MG63 (cell line): Measurements from ENCODE around the gene SLC46A2. TPM values are rescaled to one million over a fixed set of nuclear protein-coding genes. Genes with fewer than 3 reads are reported as not detected.

Source experiments
- DNase-seq: peaks from one replicate; pipeline ENCODE4 v3.0.0-alpha.2; 2020
- H3K27me3 ChIP-seq: fragments of 250-450 bp; sonication (Bioruptor Pico); 2 replicates; pipeline ENCODE4 v1.5.1; 2020; ENCODE audit warnings: mild to moderate bottlenecking, moderate library complexity
- H3K36me3 ChIP-seq: fragments of 250-450 bp; sonication (Bioruptor Pico); 2 replicates; pipeline ENCODE4 v1.5.1; 2020; ENCODE audit warnings: mild to moderate bottlenecking, moderate library complexity
- H3K4me3 ChIP-seq: fragments of 250-450 bp; sonication (Bioruptor Pico); 2 replicates; pipeline ENCODE4 v1.5.1; 2020; ENCODE audit warnings: mild to moderate bottlenecking, moderate library complexity
- H3K9me3 ChIP-seq: fragments of 250-450 bp; sonication (Bioruptor Pico); 2 replicates; pipeline ENCODE4 v1.5.1; 2020; ENCODE audit warnings: mild to moderate bottlenecking, moderate library complexity
- total RNA-seq: library from RNA; depleted of rRNA; stranded (reverse); fragments of >200 nt; shearing (Covaris generic); gene quantifications from 2 replicates; pipeline ENCODE4 v1.2.3, GENCODE V29; 2014; ENCODE audit warnings: low replicate concordance; rRNA removed

The SLC46A2 gene, protein sequence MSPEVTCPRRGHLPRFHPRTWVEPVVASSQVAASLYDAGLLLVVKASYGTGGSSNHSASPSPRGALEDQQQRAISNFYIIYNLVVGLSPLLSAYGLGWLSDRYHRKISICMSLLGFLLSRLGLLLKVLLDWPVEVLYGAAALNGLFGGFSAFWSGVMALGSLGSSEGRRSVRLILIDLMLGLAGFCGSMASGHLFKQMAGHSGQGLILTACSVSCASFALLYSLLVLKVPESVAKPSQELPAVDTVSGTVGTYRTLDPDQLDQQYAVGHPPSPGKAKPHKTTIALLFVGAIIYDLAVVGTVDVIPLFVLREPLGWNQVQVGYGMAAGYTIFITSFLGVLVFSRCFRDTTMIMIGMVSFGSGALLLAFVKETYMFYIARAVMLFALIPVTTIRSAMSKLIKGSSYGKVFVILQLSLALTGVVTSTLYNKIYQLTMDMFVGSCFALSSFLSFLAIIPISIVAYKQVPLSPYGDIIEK
- total RNA-seq, result not detected in 2 replicates

DNA sequence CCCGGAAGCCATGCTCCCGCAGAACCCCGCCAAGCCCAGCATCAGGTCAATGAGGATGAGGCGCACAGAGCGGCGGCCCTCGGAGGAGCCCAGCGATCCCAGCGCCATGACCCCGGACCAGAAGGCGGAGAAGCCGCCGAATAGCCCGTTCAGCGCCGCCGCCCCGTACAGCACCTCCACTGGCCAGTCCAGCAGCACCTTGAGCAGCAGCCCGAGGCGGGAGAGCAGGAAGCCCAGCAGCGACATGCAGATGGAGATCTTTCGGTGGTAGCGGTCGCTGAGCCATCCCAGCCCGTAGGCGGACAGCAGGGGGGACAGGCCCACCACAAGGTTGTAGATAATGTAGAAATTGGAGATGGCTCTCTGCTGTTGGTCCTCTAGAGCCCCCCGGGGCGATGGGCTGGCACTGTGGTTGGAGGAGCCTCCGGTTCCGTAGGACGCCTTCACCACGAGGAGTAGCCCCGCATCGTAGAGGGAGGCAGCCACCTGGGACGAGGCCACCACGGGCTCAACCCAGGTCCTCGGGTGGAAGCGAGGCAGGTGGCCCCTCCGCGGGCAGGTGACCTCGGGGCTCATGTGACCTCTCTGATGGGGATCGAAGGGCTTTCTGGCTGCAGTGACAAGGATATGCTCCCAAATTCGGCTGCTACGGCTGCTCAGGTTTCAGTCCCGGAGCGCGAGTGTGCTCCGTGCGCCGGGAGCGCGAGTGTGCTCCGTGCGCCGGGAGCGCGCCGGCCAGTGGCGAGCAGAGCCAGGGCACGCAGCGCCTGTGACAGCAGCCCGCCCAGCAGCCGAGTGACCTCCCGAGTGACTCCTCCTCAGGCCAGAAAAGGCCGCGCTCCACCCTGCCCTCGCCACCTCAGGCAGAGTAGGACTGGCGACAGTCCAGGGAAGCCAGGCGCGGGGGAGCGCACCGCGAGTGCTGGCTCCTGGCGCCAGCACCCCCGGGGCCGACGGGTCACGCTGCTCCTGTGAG lies at the start of gene SLC46A2:
SLC46A2 (minus strand) TSS at position 771 of the 976 bp plus-strand sequence; CDS start at position 576, 195 bp downstream.
- Histone ChIP-seq H3K4me3 (no peak within 1 kb of the TSS), H3K27me3 (no peaks in the 10 kb centered on the region), H3K9me3 (no peaks in the 10 kb centered on the region), H3K36me3 (no peaks in the 10 kb centered on the region)
- no peak for DNase-seq

DNA sequence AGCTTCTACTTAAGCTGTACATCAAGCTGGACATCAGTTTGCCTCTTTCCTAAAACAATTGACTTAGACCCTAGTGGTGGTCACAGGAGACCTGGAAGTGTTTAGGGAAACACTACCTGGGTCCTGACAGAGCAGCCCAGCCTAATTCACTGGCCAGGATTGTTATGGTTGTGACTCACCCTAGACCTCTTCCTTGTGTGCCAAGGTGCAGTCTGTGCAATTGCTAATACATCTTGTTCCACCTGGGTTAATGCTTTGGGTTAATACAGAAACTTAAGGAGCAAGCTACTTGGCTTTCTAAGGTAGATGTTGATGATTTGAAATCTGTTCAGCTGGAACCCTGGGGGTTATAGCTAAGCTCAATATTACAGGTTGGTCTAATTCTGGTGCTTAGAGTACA lies 48.7 kb upstream of the SLC46A2 start:
- no peak for DNase-seq
- H3K27me3 ChIP-seq, result no peaks in the 10 kb centered on the region; the same call in 1 of the 2 replicates
- no peaks in the 10 kb centered on the region for H3K36me3 ChIP-seq
- H3K4me3 ChIP-seq, result no peak overlapping the region
- no peaks in the 10 kb centered on the region for H3K9me3 ChIP-seq

DNA sequence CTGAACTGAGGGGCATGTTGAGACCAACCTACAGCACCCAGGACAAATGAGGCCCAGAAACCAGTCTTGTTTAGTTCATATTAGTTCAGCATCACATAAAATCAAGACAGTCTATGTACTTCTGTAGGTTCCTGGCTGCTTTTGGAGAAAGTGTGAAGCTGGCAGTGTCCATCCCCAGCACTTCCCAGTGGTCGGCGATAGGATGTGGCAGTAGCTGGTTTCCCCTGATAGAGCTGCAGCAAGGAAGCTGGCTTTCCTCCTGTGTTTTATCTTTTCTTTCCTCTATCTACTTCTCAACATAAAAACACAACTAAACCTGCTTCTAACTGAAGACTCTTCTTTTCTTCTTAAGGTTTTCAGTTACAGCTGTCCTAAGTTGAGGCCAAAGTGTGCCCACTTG lies 43.0 kb upstream of the SLC46A2 start:
- Histone ChIP-seq H3K9me3 (no peaks in the 10 kb centered on the region), H3K4me3 (no peak overlapping the region), H3K36me3 (no peaks in the 10 kb centered on the region), H3K27me3 (no peaks in the 10 kb centered on the region; the same call in 1 of the 2 replicates)
- DNase-seq, result no peak

DNA sequence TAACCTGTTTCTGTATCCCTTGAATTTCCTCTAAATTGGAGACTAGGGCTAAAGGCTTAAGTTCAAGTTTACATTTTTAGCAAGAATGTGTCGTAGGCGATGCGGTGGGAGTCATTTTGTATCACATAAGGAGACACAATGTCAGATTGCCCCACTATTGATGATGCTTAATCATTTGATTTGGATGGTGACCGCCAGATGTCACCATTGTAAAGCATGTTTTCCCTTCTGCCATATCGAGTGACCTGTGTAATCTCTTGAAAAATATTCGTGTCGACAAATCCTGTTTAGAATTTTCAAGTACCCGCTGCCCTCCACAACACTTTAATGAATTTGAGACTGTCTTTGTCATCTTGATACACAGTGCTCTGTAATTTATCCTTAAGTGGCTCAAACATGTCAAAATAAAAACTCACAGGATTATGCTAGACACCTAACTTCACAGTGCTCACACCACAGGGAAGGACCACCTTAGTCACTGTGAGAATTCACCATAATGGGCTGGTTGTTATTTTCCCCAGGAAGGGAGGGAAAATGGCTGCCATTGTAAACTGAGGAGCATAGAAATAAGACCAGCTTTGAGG lies 34.5 kb upstream of the SLC46A2 start:
- no peaks in the 10 kb centered on the region for H3K36me3 ChIP-seq
- DNase-seq, result no peak
- peaks cover 8% of the 10 kb centered on the region for H3K27me3 ChIP-seq

DNA sequence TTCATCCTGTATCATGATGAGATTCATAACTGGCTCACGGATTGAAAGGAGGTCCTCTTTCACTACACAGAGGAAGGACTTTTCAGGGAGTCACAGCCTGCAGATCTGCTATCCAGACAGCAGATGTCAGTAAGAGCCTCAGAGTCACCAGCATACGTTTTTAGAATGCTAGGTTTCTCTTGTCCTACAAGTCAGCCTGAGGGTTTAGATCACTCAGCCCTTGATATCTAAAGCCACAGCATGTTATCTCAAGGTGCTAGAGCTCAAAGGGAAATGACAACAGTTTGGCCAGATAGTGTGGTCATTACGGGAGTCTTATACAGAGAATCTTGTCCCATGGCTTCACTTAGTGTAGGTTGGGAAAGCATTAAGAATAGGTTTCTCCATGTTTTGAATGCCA lies 30.9 kb upstream of the SLC46A2 start:
- no peaks in the 10 kb centered on the region for H3K9me3 ChIP-seq
- H3K27me3 ChIP-seq, result peaks cover 8% of the 10 kb centered on the region
- DNase-seq, result no peak
- no peaks in the 10 kb centered on the region for H3K36me3 ChIP-seq
- no peak overlapping the region for H3K4me3 ChIP-seq

More for the DNA sequence above, 34.5 kb upstream of the SLC46A2 start:
- H3K4me3 ChIP-seq, result no peak overlapping the region
- H3K9me3 ChIP-seq, result no peaks in the 10 kb centered on the region

DNA sequence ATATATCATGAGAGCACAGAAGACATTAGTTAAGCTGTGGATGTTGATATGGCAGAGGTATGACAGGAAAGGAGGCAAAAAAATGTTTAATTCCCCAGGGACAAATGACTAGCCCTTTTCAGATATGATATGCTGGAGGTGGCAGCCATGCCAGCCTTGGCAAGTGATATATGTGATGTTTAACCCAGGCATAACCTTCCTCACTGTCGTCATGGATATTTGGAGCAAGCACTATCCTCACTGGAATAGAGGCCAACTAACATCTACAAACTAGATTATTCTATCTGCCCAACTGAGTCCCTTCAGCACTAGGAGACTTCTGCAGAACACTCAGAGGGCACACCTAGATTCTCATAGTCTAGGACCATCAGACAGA lies 27.3 kb upstream of the SLC46A2 start:
- no peaks in the 10 kb centered on the region for H3K36me3 ChIP-seq
- H3K9me3 ChIP-seq, result no peaks in the 10 kb centered on the region
- no peaks in the 10 kb centered on the region for H3K27me3 ChIP-seq
- H3K4me3 ChIP-seq, result no peak overlapping the region
- no peak for DNase-seq

DNA sequence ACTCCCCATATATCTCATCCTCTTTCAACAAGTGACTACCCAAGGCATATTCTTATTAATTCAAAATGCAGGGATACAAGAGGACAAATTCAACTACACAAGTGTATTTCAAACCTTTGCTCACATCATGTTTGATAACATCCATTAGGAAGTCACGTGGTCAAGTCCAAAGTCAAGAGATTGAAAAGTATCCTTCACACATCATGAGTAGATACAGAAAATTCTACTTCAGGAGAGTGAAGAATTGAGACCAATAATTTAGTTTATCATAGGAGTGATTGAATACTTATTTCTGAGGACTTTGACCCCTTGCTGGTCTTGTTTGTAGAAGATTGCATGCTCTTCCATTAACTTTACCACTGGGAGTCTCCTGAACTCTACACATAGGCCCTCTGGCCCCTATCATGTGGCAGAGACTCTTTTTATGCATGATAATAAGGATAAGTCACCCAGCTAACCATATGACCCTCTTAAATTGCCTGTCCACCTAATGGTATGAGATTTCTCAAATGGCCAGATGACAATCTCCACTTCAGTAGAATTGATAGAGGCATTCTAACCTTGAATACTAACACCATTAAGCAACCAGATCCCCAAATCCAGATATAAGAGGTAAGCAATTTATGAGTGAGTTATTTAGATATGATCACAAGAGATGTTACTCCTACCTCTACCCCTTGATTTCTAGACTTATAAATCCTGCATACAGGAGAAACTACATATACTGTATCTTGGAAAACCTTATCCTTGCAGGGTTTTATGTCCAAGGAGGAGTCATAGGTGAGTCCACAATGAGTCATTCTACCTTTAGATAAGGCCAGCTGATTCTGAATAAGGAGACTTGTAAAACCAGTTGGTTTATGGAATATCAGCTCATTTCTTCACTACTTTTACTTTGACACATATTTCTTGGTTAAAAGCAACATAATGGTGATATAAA lies 26.6 kb upstream of the SLC46A2 start:
- DNase-seq, result no peak
- Histone ChIP-seq H3K4me3 (no peak overlapping the region), H3K9me3 (no peaks in the 10 kb centered on the region)

DNA sequence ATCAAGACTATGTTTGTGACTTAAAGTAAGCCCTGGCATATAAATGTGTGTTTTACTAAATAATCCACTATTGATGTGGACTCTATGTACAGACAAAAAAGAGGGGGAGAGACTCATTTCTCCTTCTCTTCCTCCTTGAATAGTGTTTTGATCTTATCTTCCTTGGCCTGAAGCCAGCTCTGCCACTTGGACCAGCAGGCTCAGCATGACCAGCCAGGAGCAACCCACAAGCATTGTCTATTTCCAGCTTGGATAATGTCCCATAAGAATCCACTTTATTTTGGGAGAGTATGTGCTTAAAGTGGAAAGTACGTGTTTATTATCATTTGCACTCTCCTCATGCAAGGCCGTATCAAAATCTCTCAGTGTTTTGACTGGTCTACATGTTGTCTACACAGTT lies 23.8 kb upstream of the SLC46A2 start:
- Histone ChIP-seq H3K36me3 (no peaks in the 10 kb centered on the region), H3K27me3 (no peaks in the 10 kb centered on the region), H3K9me3 (no peaks in the 10 kb centered on the region), H3K4me3 (no peak overlapping the region)
- no peak for DNase-seq

More for the DNA sequence above, 26.6 kb upstream of the SLC46A2 start:
- H3K27me3 ChIP-seq, result no peaks in the 10 kb centered on the region
- no peaks in the 10 kb centered on the region for H3K36me3 ChIP-seq

DNA sequence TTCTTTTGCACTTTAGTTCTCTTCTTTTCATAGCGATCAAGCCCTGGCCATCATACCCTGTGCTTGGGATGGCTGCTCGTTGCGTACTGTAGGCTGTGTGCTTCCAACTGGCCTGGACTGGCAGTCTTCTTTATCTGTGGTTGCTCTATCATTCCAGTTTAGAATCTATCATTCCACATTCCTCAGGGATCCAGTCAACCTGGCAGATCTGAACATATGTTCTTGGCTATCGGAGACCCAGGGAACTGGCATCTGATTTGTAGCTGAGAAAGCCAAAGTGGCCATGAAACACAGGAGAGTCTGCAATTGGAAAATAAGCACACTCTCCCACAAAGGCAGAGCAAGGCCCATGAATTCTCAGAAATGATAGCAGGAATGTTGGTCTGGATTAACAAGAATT lies 22.6 kb upstream of the SLC46A2 start:
- no peaks in the 10 kb centered on the region for H3K36me3 ChIP-seq
- H3K9me3 ChIP-seq, result no peaks in the 10 kb centered on the region
- no peaks in the 10 kb centered on the region for H3K27me3 ChIP-seq
- H3K4me3 ChIP-seq, result no peak overlapping the region
- DNase-seq, result no peak

DNA sequence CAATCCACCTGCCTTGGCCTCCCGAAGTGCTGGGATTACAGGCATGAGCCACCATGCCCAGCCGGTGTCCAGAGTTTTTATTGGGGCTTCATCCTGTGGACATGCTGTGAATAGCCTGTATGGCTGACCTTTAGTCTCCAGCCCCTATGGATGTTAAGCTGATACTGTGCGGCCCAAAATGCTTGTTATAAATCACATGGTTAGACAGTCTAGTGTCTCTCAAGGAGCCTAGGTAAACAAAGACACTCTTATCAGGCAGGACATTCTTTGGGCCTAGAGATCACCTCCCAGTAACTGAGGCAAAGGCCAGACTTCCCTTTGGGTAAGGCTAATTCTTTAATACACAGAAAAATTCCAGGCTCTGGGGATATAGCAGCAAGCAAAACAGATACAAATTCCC lies 22.0 kb upstream of the SLC46A2 start:
- H3K4me3 ChIP-seq, result no peak overlapping the region

DNA sequence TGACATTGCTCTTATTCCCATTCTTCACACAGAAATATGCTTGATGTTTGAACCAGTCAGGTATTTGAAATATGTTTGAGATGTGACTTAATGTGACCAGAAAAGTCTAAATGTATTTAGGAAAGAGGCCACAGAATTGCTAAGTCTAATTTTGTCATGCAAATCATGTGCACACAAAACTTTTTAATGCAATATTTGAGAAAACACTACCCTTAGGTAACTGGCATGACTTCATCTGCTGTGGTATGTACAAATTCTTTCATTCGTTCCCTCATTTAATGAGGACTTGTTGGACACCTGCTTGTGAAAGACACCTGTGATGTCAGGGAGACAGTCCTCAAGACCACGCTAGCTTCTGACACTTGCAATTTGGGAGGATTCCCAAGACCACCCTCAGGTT lies 21.1 kb upstream of the SLC46A2 start:
- H3K4me3 ChIP-seq, result no peak overlapping the region
- DNase-seq, result no peak
- H3K36me3 ChIP-seq, result no peaks in the 10 kb centered on the region
- no peaks in the 10 kb centered on the region for H3K27me3 ChIP-seq
- no peaks in the 10 kb centered on the region for H3K9me3 ChIP-seq

More for the DNA sequence above, 22.0 kb upstream of the SLC46A2 start:
- no peaks in the 10 kb centered on the region for H3K36me3 ChIP-seq
- no peaks in the 10 kb centered on the region for H3K27me3 ChIP-seq
- DNase-seq, result no peak
- H3K9me3 ChIP-seq, result no peaks in the 10 kb centered on the region

DNA sequence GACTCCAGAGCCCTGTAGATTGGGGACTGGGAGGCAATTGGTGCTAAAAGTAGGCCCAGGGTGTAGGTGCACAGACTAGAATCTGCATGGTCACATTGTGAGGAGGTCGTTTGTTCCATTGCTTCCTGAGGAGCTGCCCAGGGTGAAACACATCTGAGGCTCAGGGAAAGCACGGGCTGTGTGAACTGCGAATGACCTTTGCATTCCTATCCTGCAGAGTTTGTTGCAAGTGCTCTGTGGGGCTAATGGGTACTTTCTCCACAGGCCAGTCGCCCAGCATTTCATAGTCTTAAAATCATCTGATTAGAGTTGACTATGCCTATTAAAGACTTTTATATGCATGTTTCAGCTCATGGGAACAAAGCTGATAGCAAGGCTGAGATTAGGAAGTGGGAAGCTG lies 14.4 kb upstream of the SLC46A2 start:
- Histone ChIP-seq H3K9me3 (no peaks in the 10 kb centered on the region), H3K36me3 (no peaks in the 10 kb centered on the region), H3K27me3 (no peaks in the 10 kb centered on the region), H3K4me3 (no peak overlapping the region)
- no peak for DNase-seq

DNA sequence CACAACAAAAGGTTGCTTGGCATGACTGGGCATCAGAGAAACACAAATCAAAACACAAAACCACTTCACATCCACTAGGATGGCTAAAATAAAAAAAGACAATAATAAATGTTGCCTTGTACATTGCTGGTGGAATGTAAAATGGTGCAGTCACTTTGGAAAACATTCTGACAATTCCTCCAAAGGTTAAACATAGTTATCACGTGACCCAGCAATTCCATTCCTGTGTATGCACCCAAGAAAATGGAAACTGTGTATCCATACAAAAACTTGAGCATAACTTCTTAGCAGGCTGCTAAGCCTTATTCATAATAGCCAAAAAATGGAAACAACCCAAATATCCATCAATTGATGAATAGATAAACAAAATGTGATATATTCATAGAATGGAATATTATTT lies 10.2 kb upstream of the SLC46A2 start:
- Histone ChIP-seq H3K36me3 (no peaks in the 10 kb centered on the region), H3K9me3 (no peaks in the 10 kb centered on the region), H3K4me3 (no peak overlapping the region), H3K27me3 (no peaks in the 10 kb centered on the region)
- DNase-seq, result no peak

DNA sequence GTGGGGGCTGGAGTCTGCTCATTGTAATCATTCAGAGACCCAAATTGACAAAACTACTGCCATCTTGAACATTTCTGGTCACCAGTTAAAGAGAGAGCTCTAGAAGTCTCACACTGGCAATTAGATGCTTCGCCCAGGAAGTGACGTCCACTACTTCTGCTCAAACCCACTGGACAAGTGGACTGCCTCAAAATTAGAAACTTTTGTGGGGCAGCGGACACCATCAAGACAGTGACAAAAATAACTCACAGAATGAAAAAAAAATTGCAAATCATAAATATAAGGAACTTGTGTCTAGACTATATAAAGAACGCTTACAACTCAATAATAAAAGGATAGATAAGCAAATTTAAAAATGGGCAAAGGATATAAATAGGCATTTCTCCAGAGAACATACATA lies 9.8 kb upstream of the SLC46A2 start:
- no peaks in the 10 kb centered on the region for H3K36me3 ChIP-seq
- H3K4me3 ChIP-seq, result no peak overlapping the region
- no peak for DNase-seq
- no peaks in the 10 kb centered on the region for H3K9me3 ChIP-seq
- no peaks in the 10 kb centered on the region for H3K27me3 ChIP-seq

DNA sequence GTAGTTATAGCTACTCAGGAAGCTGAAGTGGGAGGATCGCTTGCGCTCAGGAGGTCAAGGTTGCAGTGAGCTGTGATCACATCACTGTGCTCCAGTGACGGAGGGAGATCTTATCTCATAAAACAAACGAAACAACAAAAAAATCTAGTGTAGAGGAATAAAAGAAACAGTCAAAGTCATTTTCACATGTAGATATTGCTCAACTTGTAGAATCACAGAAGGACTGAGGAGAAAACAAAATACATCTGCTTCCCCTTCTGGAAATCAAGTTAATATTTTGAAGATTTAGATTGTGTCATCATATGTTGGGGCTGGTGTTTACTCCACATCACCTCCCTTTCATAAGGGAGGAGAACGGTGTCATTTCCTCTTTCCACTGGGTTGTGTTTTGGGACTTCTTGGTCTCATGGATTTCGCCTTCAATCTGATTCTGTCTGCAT lies 8.2 kb upstream of the SLC46A2 start:
- DNase-seq, result no peak
- H3K27me3 ChIP-seq, result no peaks in the 10 kb centered on the region
- H3K4me3 ChIP-seq, result no peak overlapping the region
- no peaks in the 10 kb centered on the region for H3K9me3 ChIP-seq
- H3K36me3 ChIP-seq, result no peaks in the 10 kb centered on the region

DNA sequence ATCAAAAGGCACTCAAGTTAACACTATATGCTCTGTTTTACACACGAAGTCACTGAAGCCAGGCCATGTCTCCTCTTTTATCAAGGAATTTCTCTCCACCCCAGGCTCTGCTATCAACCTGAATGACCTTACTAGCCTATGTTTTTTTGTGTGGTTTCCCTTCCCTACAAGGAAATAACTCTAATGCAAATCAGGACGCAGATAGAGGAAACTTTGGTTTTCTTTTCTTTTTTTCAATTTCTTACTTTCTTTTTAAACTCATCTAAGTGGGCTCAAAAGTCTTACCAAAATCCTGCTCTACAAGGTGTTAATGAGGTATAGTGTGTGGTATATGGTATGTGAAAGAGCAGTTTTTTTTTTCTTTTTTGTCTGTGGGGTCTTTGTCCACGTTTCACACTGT lies 5.5 kb upstream of the SLC46A2 start:
- DNase-seq, result no peak
- Histone ChIP-seq H3K4me3 (no peak overlapping the region), H3K36me3 (no peaks in the 10 kb centered on the region), H3K9me3 (no peaks in the 10 kb centered on the region), H3K27me3 (no peaks in the 10 kb centered on the region)
